Endothelial cell (in vitro differentiated cells): ENCODE measurements around the gene NT5DC3. TPM values are rescaled to one million over a fixed set of nuclear protein-coding genes. Genes with fewer than 3 reads are reported as not detected.
"Not testable (repeated sequence)": the region's sequence is repeated elsewhere in the genome, so short reads cannot be mapped to it uniquely, and the experiment has no call there.

Source experiments
- DNase-seq: peaks from one replicate; pipeline ENCODE4 v3.0.0; 2021; ENCODE audit warnings: low spot score
- H3K27ac Mint-ChIP-seq: one replicate; pipeline ENCODE4 v1.8.0; 2021; ENCODE audit warnings: mixed read lengths, inconsistent platforms; ENCODE audit not compliant: unreplicated experiment
- H3K27me3 Mint-ChIP-seq: one replicate; pipeline ENCODE4 v1.8.0; 2021; ENCODE audit warnings: mild to moderate bottlenecking, moderate library complexity, mixed read lengths, inconsistent platforms; ENCODE audit not compliant: unreplicated experiment
- H3K36me3 Mint-ChIP-seq: one replicate; pipeline ENCODE4 v1.8.0; 2021; ENCODE audit warnings: mild to moderate bottlenecking, low read depth, mixed read lengths, inconsistent platforms; ENCODE audit not compliant: unreplicated experiment
- H3K4me1 Mint-ChIP-seq: one replicate; pipeline ENCODE4 v1.8.0; 2021; ENCODE audit warnings: mild to moderate bottlenecking, mixed read lengths, inconsistent platforms; ENCODE audit not compliant: unreplicated experiment
- H3K4me3 Mint-ChIP-seq: one replicate; pipeline ENCODE4 v1.8.0; 2021; ENCODE audit warnings: mild to moderate bottlenecking, mixed read lengths, inconsistent platforms; ENCODE audit not compliant: unreplicated experiment
- H3K9me3 Mint-ChIP-seq: one replicate; pipeline ENCODE4 v1.8.0; 2021; ENCODE audit warnings: mixed read lengths, inconsistent platforms; ENCODE audit not compliant: unreplicated experiment
- total RNA-seq: library from RNA; stranded (reverse); fragmentation: NEBNext Ultra II Directional; extraction: Animal tissue kit (Norgen Biotek cat#: 25700); gene quantifications from one replicate; pipeline ENCODE4 v1.2.1, GENCODE V29; 2021; ENCODE audit not compliant: unreplicated experiment
- TF ChIP-seq, protein P1 (sequence below): fragments of 200-600 bp; sonication (generic); IDR thresholded peaks from one replicate; pipeline ENCODE4 v1.5.0; 2021; ENCODE audit warnings: antibody characterized with exemption; ENCODE audit not compliant: unreplicated experiment

The NT5DC3 gene
- total RNA-seq, 1 donor from 2014 or later, result 1.3 TPM

DNA sequence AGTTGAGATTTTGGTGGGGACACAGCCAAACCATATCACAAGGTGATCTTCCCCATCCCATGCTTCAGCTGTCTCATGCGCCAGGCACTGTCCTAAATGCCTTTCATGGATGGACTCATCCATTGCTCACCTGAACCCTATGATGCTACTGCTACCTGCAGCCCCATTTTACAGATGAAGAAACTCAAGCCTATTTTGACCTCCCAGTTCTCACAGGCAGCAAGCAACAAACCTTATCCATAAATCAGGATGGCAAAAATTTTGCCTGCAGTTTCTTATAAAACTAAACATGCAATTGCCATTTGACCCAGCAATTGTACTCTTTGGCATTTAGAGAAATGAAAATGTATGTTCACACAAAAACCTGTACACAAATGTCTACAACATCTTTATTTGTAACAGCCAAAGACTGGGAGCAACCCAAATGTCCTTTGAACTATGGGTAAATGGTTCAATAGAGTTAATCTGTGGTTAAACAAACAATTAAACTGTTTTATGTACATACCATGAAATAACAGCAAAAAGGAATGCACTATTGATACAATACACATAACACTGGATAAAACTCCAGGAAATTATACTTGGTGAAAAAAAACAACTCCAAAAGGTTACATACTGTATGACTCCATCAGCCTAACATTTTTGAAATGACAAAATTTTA lies 2.6 kb downstream of the NT5DC3 start:
- H3K4me3 Mint-ChIP-seq, result no peak overlapping the region
- no peaks in the 10 kb centered on the region for H3K9me3 Mint-ChIP-seq
- H3K4me1 Mint-ChIP-seq, result peaks cover 11% of the 10 kb centered on the region
- no peak overlapping the region for H3K27ac Mint-ChIP-seq
- no peaks in the 10 kb centered on the region for H3K36me3 Mint-ChIP-seq
- TF ChIP-seq, protein P1, sequence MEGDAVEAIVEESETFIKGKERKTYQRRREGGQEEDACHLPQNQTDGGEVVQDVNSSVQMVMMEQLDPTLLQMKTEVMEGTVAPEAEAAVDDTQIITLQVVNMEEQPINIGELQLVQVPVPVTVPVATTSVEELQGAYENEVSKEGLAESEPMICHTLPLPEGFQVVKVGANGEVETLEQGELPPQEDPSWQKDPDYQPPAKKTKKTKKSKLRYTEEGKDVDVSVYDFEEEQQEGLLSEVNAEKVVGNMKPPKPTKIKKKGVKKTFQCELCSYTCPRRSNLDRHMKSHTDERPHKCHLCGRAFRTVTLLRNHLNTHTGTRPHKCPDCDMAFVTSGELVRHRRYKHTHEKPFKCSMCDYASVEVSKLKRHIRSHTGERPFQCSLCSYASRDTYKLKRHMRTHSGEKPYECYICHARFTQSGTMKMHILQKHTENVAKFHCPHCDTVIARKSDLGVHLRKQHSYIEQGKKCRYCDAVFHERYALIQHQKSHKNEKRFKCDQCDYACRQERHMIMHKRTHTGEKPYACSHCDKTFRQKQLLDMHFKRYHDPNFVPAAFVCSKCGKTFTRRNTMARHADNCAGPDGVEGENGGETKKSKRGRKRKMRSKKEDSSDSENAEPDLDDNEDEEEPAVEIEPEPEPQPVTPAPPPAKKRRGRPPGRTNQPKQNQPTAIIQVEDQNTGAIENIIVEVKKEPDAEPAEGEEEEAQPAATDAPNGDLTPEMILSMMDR, result no peak
- peaks cover 5% of the 10 kb centered on the region for H3K27me3 Mint-ChIP-seq
- DNase-seq, result no peak

DNA sequence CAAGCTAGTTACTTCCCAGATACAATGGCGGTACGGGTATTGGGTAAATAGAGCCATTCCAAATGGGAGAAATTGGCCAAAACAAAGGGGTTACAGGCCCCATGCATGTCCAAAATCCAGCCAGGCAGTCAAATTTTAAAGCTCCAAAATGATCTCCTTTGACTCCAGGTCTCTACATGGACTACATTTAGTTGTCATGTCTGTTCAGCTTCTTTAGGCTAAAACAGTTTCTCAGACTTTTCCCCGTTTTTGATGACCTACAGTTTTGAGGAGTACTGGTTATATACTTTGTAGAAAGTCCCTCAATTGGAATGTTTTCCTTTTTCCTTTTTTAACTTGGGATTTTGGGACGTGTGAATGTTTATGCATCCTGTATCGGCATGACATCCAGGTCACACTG lies 4.7 kb downstream of the NT5DC3 start:
- H3K27me3 Mint-ChIP-seq, result no peaks in the 10 kb centered on the region
- no peaks in the 10 kb centered on the region for H3K36me3 Mint-ChIP-seq

DNA sequence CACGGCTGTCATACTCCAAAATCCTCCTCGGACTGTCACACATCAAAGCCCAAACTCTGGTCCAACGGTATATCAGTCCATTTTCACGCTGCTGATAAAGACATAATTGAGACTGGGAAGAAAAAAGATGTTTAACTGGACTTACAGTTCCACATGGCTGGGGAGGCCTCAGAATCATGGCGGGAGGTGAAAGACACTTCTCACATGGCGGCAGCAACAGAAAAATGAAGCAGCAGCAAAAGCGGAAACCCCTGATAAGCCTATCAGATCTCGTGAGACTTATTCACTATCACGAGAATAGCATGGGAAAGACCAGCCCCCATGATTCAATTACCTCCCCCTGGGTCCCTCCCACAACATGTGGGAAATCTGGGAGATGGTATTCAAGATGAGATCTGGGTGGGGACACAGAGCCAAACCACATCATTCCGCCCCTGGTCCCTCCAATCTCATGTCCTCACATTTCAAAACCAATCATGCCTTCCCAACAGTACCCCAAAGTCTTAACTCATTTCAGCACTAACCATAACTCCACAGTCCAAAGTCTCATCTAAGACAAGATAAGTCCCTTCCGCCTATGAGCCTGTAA lies 5.2 kb downstream of the NT5DC3 start:
- not testable (repeated sequence) for H3K36me3 Mint-ChIP-seq, H3K4me3 Mint-ChIP-seq, H3K27ac Mint-ChIP-seq, H3K27me3 Mint-ChIP-seq, H3K9me3 Mint-ChIP-seq, H3K4me1 Mint-ChIP-seq, DNase-seq

More for the DNA sequence above, 4.7 kb downstream of the NT5DC3 start:
- Mint-ChIP-seq H3K9me3 (no peaks in the 10 kb centered on the region), H3K4me1 (peaks cover 9% of the 10 kb centered on the region), H3K27ac (no peak overlapping the region), H3K4me3 (no peak overlapping the region)
- TF ChIP-seq, protein P1, result no peak
- no peak for DNase-seq

DNA sequence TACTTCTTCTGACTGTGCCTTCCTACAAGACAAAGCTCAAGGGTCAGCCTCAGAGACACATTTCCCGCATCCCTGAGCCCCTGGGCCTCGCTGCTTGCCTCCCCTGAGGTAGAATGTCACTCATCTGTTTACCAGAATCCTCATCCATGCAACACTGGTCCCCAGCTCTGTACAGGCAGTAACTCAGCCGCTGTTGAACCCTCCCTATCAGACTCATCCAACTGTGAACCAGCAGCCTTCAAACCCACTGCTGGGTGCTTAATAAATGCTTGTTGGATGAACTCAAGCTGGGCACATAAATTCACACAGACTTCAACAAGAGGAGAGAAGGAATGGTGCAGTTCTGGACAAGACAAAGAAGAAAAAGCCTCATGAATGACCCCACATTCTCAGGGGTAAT lies 6.1 kb downstream of the NT5DC3 start:
- Mint-ChIP-seq H3K36me3 (no peaks in the 10 kb centered on the region), H3K4me1 (peaks cover 9% of the 10 kb centered on the region), H3K27ac (no peak overlapping the region), H3K4me3 (no peak overlapping the region), H3K27me3 (no peaks in the 10 kb centered on the region), H3K9me3 (no peaks in the 10 kb centered on the region)
- TF ChIP-seq, protein P1, result no peak
- no peak for DNase-seq

DNA sequence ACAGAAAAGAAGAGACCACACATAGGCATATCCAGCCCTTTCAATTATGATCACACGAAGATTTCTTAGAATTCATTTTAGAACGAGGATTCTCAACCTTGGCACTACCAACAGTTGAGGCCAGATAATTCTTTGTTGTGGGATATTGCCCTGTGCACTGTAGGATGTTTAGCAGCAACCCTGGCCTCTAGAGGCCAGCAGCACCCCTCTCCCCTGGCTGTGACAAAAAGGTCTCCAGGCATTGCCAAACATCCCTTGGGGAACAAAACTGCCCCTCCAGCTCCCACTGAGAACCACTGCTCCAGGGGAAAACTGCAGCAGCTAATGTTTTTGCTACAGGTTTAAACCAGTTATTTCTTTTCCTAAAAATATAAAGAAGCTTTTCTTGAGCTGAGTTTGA lies 7.1 kb downstream of the NT5DC3 start:
- Mint-ChIP-seq H3K27ac (no peak overlapping the region), H3K36me3 (no peaks in the 10 kb centered on the region), H3K4me1 (peaks cover 9% of the 10 kb centered on the region), H3K9me3 (no peaks in the 10 kb centered on the region), H3K27me3 (no peaks in the 10 kb centered on the region), H3K4me3 (no peak overlapping the region)
- DNase-seq, result no peak
- TF ChIP-seq, protein P1, result no peak
